Brain microvascular endothelial cell (primary cell): ENCODE measurements around the gene RAG2.

Source experiments
- DNase-seq: peaks from one replicate; pipeline ENCODE4 v3.0.0-alpha.2; 2020
- H3K27ac ChIP-seq: fragments of 250-450 bp; sonication (Bioruptor Pico); 2 replicates; pipeline ENCODE4 v1.5.1; 2020; ENCODE audit warnings: mild to moderate bottlenecking, moderate library complexity
- H3K27me3 ChIP-seq: fragments of 250-450 bp; sonication (Bioruptor Pico); replicated peaks from 2 replicates; pipeline ENCODE4 v1.5.1; 2020; ENCODE audit warnings: mild to moderate bottlenecking
- H3K36me3 ChIP-seq: fragments of 250-450 bp; sonication (Bioruptor Pico); replicated peaks from 2 replicates; pipeline ENCODE4 v1.5.1; 2020; ENCODE audit warnings: mild to moderate bottlenecking
- H3K4me3 ChIP-seq: 2 replicates; pipeline ENCODE4 v1.5.1; 2011; ENCODE audit warnings: low read depth, mild to moderate bottlenecking, control low read depth, low read length, moderate library complexity
- CTCF ChIP-seq: IDR thresholded peaks from 2 replicates; pipeline ENCODE4 v1.5.1; 2011; ENCODE audit warnings: low read depth, mild to moderate bottlenecking, moderate library complexity, low read length, control low read depth, inconsistent platforms; ENCODE audit errors: missing control alignments
- in situ Hi-C: cut with HindIII; loops from 2 replicates; pipeline ENCODE4 v1.10.0; 2017; ENCODE audit warnings: low sequenced_read_pairs, low pct_ligation_motif_present

RAG2 gene

GRCh38 chr11:36583667-36584066, 14.4 kb downstream of the RAG2 start:
- in situ Hi-C loops: no loop called here
- no peak for TF ChIP-seq CTCF
- Histone ChIP-seq H3K36me3 (no peaks in the 10 kb centered on the region), H3K27ac (no peak overlapping the region), H3K4me3 (no peak overlapping the region), H3K27me3 (no peaks in the 10 kb centered on the region)
- no peak for DNase-seq

DNA sequence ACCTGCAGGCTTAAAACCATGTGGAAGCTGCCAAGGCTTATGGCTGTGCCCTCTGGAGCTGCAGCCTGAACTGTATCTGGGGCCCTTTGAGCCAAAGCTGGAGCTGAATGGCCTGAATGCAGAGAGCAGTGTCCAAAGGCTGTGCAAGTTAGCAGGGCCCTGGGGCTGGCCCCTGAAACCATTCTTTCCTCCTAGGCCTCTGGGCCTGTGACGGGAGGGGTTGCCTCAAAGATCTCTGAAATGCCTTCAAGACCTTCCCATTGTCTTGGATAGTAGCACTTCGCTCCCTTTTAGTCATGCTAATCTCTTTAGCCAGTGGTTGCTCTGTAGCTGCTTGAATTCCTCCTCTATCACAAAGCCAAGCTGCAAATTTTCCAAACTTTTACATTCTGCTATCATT, 16.5 kb downstream of the RAG2 start:
- no peak overlapping the region for H3K27ac ChIP-seq
- no peak for TF ChIP-seq CTCF
- DNase-seq: no peak

DNA sequence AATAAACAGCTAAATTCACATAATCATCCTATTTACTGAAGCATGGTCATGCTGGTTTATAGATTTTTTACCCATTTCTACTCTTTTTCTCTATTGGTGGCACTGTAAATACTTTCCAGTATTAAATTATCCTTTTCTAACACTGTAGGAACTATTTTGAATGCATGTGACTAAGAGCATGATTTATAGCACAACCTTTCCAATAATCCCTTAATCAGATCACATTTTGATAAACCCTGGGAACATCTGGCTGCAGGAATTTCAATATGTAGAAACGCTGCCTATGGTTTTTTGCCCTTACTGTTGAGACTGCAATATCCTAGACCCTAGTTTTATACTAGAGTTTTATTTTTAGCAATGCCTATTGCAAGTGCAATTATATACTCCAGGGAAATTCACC, 19.6 kb downstream of the RAG2 start:
- DNase-seq: no peak
- Histone ChIP-seq H3K27ac (no peak overlapping the region), H3K36me3 (no peaks in the 10 kb centered on the region), H3K27me3 (no peaks in the 10 kb centered on the region), H3K4me3 (no peak overlapping the region)
- no peak for TF ChIP-seq CTCF
- in situ Hi-C loops: no loop called here

More for the DNA sequence above, 16.5 kb downstream of the RAG2 start:
- H3K4me3 ChIP-seq: no peak overlapping the region
- no peaks in the 10 kb centered on the region for H3K36me3 ChIP-seq
- in situ Hi-C loops: no loop called here
- H3K27me3 ChIP-seq: no peaks in the 10 kb centered on the region

GRCh38 chr11:36577859-36578258, 20.2 kb downstream of the RAG2 start:
- H3K27me3 ChIP-seq: no peaks in the 10 kb centered on the region
- H3K27ac ChIP-seq: no peak overlapping the region
- DNase-seq: no peak
- in situ Hi-C loops: no loop called here
- no peak for TF ChIP-seq CTCF
- H3K4me3 ChIP-seq: no peak overlapping the region
- H3K36me3 ChIP-seq: no peaks in the 10 kb centered on the region

DNA sequence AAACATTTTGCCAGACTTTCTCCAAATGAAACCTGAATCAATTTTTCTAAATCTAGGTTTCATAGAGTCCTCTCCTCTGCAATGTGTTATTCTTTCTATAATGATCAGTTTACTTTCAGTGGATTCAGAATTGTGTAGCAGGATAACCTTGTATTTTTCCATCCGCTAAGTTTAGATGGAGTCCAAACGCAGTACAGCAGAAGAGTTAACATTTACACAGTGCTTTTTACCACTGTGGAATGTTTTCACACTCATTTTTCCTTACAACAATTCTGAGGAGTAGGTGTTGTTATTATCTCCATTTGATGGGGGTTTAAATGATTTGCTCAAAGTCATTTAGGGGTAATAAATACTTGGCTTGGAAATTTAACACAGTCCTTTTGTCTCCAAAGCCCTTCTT, 20.7 kb downstream of the RAG2 start:
- no peak overlapping the region for H3K4me3 ChIP-seq
- TF ChIP-seq CTCF: no peak
- DNase-seq: no peak
- in situ Hi-C loops: no loop called here
- H3K27me3 ChIP-seq: no peaks in the 10 kb centered on the region
- H3K27ac ChIP-seq: no peak overlapping the region
- no peaks in the 10 kb centered on the region for H3K36me3 ChIP-seq

DNA sequence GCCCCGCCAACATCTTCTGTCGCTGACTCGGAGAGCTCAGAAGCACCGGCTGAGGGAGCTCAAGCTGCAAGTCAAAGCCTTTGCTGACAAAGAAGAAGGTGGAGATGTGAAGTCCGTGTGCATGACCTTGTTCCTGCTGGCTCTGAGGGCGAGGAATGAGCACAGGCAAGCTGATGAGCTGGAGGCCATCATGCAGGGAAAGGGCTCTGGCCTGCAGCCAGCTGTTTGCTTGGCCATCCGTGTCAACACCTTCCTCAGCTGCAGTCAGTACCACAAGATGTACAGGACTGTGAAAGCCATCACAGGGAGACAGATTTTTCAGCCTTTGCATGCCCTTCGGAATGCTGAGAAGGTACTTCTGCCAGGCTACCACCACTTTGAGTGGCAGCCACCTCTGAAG, 23.6 kb downstream of the RAG2 start:
- H3K36me3 ChIP-seq: no peaks in the 10 kb centered on the region

More for the DNA sequence above, 23.6 kb downstream of the RAG2 start:
- Histone ChIP-seq H3K27ac (no peak overlapping the region), H3K4me3 (no peak overlapping the region), H3K27me3 (no peaks in the 10 kb centered on the region)
- in situ Hi-C loops: no loop called here
- no peak for DNase-seq
- no peak for TF ChIP-seq CTCF
